Lower lobe of right lung (tissue), 2 donors: Measurements from ENCODE around the gene NLRP11. TPM values are rescaled to one million over a fixed set of nuclear protein-coding genes. Genes with fewer than 3 reads are reported as not detected.

Experiments
- ATAC-seq, 2 donors: fragments of 200-7000 bp; cut with Tn5 transposase; one replicate each; pipeline ENCODE4 v1.9.1; 2020 to 2022; ENCODE audit warnings: mild to moderate bottlenecking in 2 of 2, moderate library complexity in 2 of 2
- DNase-seq: peaks from one replicate; pipeline ENCODE4 v3.0.0-alpha.2; 2020
- H3K27ac ChIP-seq: fragments of 200-600 bp; one replicate; pipeline ENCODE4 v1.8.0; 2022
- H3K27me3 ChIP-seq: fragments of 200-600 bp; one replicate; pipeline ENCODE4 v1.8.0; 2022; ENCODE audit warnings: low read depth
- H3K36me3 ChIP-seq: fragments of 200-600 bp; one replicate; pipeline ENCODE4 v1.8.0; 2022; ENCODE audit warnings: mild to moderate bottlenecking
- H3K4me1 ChIP-seq: fragments of 200-600 bp; one replicate; pipeline ENCODE4 v1.8.0; 2022
- H3K4me3 ChIP-seq: fragments of 200-600 bp; one replicate; pipeline ENCODE4 v1.8.0; 2022; ENCODE audit warnings: mild to moderate bottlenecking
- H3K9me3 ChIP-seq: fragments of 200-600 bp; one replicate; pipeline ENCODE4 v1.8.0; 2022
- intact Hi-C: fragments of 100-400 bp; cut with DNase I; formaldehyde crosslinking; loops from one replicate; pipeline ENCODE4 v1.11.0; 2022
- total RNA-seq: library from RNA; stranded (reverse); fragmentation: NEBNext Ultra II Directional; extraction: Animal tissue kit (Norgen Biotek cat#: 25700); gene quantifications from one replicate; pipeline ENCODE4 v1.2.1, GENCODE V29; 2021
- TF ChIP-seq, protein P1 (sequence below): fragments of 200-600 bp; IDR thresholded peaks from one replicate; pipeline ENCODE4 v1.8.0; 2022; ENCODE audit warnings: antibody characterized with exemption, mild to moderate bottlenecking
- donor health status: DM: no; HTN: yes; CAD: no; lungs with severe emphysema.

Gene NLRP11
- total RNA-seq, 1 donor from 2014 or later = not detected

DNA sequence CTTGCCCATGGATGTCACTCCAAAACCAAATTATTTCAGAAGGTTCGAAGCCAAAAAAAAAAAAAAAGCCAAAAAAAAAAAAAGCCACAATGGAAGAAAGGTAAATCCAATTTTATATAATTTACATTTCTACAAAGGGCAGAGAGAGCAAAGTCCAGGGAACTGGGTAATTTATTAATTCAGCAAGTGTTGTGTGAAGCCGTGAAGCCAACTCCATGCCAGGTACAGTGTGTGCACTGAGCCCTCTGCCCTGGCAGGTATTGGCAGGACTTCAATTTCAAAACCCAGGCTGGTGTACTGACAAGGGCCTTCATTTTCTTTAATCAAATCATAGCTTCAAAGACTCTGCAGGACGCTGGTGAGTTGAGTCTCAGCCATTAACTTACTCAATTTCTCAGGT, 78.4 kb downstream of the NLRP11 start:
- no peaks in the 10 kb centered on the region for H3K36me3 ChIP-seq
- H3K27me3 ChIP-seq = peaks cover 20% of the 10 kb centered on the region
- no peak for ATAC-seq
- no peak for DNase-seq
- H3K9me3 ChIP-seq = no peaks in the 10 kb centered on the region
- no peak overlapping the region for H3K27ac ChIP-seq
- intact Hi-C loops = no loop called here
- no peaks in the 10 kb centered on the region for H3K4me1 ChIP-seq
- TF ChIP-seq, protein P1, sequence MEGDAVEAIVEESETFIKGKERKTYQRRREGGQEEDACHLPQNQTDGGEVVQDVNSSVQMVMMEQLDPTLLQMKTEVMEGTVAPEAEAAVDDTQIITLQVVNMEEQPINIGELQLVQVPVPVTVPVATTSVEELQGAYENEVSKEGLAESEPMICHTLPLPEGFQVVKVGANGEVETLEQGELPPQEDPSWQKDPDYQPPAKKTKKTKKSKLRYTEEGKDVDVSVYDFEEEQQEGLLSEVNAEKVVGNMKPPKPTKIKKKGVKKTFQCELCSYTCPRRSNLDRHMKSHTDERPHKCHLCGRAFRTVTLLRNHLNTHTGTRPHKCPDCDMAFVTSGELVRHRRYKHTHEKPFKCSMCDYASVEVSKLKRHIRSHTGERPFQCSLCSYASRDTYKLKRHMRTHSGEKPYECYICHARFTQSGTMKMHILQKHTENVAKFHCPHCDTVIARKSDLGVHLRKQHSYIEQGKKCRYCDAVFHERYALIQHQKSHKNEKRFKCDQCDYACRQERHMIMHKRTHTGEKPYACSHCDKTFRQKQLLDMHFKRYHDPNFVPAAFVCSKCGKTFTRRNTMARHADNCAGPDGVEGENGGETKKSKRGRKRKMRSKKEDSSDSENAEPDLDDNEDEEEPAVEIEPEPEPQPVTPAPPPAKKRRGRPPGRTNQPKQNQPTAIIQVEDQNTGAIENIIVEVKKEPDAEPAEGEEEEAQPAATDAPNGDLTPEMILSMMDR = no peak
- H3K4me3 ChIP-seq = no peak overlapping the region

DNA sequence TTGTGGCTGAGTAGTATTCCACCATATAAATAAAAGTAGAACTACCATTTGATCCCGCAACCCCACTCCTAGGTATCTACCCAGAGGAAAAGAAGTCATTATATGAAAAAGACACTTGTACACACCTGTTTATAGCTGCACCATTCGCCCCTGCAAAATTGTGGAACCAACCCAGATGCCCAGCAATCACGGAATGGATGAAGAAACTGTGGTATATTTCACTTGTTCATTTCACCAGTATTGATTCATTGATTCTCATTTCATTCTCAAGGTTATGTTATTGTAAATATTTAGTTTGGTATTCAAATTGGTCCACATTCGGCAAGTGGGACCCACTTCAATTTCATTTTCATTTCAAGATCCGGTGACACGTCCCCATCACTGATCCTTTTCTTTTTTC, 81.1 kb downstream of the NLRP11 start:
- H3K4me1 ChIP-seq = no peaks in the 10 kb centered on the region
- TF ChIP-seq, protein P1 = no peak
- H3K36me3 ChIP-seq = no peaks in the 10 kb centered on the region
- intact Hi-C loops = no loop called here
- no peak overlapping the region for H3K4me3 ChIP-seq
- H3K27me3 ChIP-seq = peaks cover 13% of the 10 kb centered on the region
- ATAC-seq = no peak
- H3K9me3 ChIP-seq = no peaks in the 10 kb centered on the region
- DNase-seq = no peak
- H3K27ac ChIP-seq = no peak overlapping the region

DNA sequence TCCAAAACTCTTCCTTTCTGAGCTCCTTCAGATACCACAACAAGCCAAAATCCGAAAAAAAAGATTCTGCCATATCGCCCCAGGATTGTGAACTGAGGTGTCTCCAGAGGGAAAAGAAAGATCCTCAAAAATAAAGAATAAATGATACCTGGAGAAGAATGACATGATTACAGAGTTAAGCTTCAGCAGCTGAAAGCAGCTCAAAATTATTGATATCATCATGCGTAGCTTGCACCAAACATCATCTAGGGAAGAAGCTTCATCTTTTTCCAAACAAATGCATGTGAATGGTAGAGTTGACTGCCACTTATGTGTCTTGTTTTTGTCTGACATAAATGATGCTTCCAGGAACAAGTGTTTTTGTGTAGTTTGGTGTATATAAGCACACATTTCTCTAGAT, 93.5 kb downstream of the NLRP11 start, which contains the start of gene NLRP9:
Gene NLRP9, minus strand, starts transcription at position 101 of the 400 bp plus-strand sequence. Its CDS starts 28 bp downstream, at position 73.
- intact Hi-C loops = no loop called here
- no peaks in the 10 kb centered on the region for H3K4me1 ChIP-seq
- no peak within 1 kb of the TSS for H3K27ac ChIP-seq
- peaks cover 6% of the 10 kb centered on the region for H3K27me3 ChIP-seq
- H3K36me3 ChIP-seq = no peaks in the 10 kb centered on the region
- H3K4me3 ChIP-seq = no peak within 1 kb of the TSS
- no peaks in the 10 kb centered on the region for H3K9me3 ChIP-seq
- no peak for DNase-seq
- ATAC-seq = no peak
- TF ChIP-seq, protein P1 = no peak

Other genes starting within 250 kb of the NLRP11 start
- gene FIZ1, start 232.5 kb downstream of the NLRP11 start, total RNA-seq = 14.3 TPM
- gene ZNF524, start 231.7 kb downstream of the NLRP11 start, total RNA-seq = 33.4 TPM
- gene ZNF865, start 226.4 kb downstream of the NLRP11 start, total RNA-seq = 16.5 TPM
- 7.1 TPM for gene ZNF784, start 207.4 kb downstream of the NLRP11 start, total RNA-seq
- 35.2 TPM for gene ZNF580, start 191.0 kb downstream of the NLRP11 start, total RNA-seq
- 22.7 TPM for gene ZNF581, start 188.3 kb downstream of the NLRP11 start, total RNA-seq
- gene CCDC106, start 183.8 kb downstream of the NLRP11 start, total RNA-seq = 11.6 TPM
- 143 TPM for gene U2AF2, start 177.0 kb downstream of the NLRP11 start, total RNA-seq
- gene EPN1, start 156.8 kb downstream of the NLRP11 start, total RNA-seq = 105 TPM
- gene NLRP9, start 93.6 kb downstream of the NLRP11 start, total RNA-seq = not detected
- not detected for gene RFPL4A, start 72.9 kb downstream of the NLRP11 start, total RNA-seq
- gene RFPL4AL1, start 62.9 kb downstream of the NLRP11 start, total RNA-seq = not detected
- gene NLRP4, start 4.5 kb upstream of the NLRP11 start, total RNA-seq = not detected
- gene NLRP13, start 100.3 kb upstream of the NLRP11 start, total RNA-seq = not detected
- gene NLRP8, start 115.8 kb upstream of the NLRP11 start, total RNA-seq = not detected
- not detected for gene NLRP5, start 154.8 kb upstream of the NLRP11 start, total RNA-seq